ENCODE data around the gene GNPNAT1.

Gene GNPNAT1

DNA sequence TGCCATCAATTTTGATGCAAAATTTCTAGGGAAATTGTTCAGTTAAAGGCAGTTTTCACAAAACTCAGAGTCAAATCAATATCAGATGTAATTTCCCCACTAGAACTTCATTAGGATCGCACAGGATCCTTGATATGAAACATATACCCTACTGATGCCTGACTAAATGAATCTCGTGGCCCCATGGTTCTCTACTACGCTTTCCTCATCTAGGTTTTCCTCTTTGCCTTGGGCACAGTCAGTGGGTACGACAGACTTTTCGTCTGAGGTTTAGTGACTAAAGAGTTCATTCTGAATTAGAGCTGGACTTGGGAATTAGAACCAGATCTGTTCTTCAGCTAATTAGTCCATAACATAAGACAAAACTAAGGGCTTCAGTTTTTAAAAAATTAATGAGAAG, 42.5 kb upstream of the GNPNAT1 start:
- DNase-seq (ENCODE audit: extremely low read depth, low read depth) = no peak
- no peak overlapping the region for H3K4me3 ChIP-seq (replicated peaks; ENCODE audit: low read depth, low read length)
- no peak for TF ChIP-seq CTCF (IDR thresholded peaks at IDR 0.05; ENCODE audit: low read depth, low read length, missing control alignments)

GRCh38 chr14:52829527-52830185, 38.2 kb upstream of the GNPNAT1 start:
- no peak for TF ChIP-seq CTCF (IDR thresholded peaks at IDR 0.05; ENCODE audit: low read depth, low read length, missing control alignments)
- no peak for DNase-seq (ENCODE audit: extremely low read depth, low read depth)
- no peak overlapping the region for H3K4me3 ChIP-seq (replicated peaks; ENCODE audit: low read depth, low read length)

DNA sequence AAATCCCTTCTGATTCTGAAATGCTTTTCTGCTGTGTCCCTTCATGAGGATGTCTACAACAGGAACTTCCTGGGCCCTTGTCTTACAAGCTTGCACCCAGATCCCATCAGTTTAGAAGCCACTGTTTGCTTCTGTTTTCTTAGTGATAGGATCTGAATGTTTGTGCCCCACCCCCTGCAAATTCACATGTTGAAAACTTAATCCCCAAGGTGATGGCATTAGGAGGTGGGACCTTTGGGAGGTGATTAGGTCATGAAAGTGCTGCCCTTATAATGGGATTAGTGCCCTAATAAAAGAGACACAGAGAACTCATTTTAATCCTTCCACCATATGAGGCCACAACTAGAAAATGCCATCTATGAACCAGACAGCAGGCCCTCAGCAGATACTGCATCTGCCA, 36.0 kb upstream of the GNPNAT1 start:
- DNase-seq (ENCODE audit: extremely low read depth, low read depth) = no peak
- H3K4me3 ChIP-seq (replicated peaks; ENCODE audit: low read depth, low read length) = no peak overlapping the region
- no peak for TF ChIP-seq CTCF (IDR thresholded peaks at IDR 0.05; ENCODE audit: low read depth, low read length, missing control alignments)

DNA sequence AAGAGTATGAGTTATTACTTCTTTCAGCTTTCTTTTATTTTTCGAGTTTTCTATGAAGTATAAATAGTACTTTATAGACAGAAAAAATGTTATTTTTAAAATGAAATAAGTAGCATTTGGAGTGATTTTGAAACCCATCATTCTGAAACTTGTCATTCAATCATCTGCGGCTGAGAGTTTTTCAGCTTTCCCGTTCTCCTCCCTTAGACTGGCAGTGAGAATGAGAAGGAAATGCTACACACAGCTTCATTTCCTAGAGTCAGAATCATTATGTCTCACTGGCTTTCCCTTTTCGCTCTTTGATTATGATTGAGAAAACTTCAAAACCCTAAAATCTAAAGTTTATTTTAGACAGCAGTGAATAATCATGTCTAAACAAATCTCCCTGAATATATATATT, 33.7 kb upstream of the GNPNAT1 start:
- no peak for TF ChIP-seq CTCF (IDR thresholded peaks at IDR 0.05; ENCODE audit: low read depth, low read length, missing control alignments)
- no peak for DNase-seq (ENCODE audit: extremely low read depth, low read depth)

DNA sequence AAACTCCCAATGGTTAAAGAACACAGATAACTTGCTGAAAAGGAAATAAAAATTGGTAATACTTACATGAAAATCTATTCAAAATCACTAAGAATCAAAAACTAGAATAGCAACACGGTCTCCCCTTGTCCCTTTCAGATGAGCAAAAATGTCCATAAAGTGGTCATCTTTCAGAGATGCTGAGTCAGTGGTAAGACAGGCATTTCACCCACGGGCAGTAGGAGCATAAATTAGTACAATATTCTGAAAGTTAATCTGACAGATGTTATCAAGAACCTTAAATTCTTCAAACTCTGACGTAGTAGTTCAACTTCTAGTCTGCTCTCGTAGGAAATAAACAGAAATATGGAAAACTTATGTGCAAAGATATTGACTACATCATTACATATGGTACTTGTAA, 33.1 kb upstream of the GNPNAT1 start:
- DNase-seq (ENCODE audit: extremely low read depth, low read depth) = no peak
- no peak for TF ChIP-seq CTCF (IDR thresholded peaks at IDR 0.05; ENCODE audit: low read depth, low read length, missing control alignments)
- no peak overlapping the region for H3K4me3 ChIP-seq (replicated peaks; ENCODE audit: low read depth, low read length)

More for the DNA sequence above, 33.7 kb upstream of the GNPNAT1 start:
- H3K4me3 ChIP-seq (replicated peaks; ENCODE audit: low read depth, low read length) = no peak overlapping the region

DNA sequence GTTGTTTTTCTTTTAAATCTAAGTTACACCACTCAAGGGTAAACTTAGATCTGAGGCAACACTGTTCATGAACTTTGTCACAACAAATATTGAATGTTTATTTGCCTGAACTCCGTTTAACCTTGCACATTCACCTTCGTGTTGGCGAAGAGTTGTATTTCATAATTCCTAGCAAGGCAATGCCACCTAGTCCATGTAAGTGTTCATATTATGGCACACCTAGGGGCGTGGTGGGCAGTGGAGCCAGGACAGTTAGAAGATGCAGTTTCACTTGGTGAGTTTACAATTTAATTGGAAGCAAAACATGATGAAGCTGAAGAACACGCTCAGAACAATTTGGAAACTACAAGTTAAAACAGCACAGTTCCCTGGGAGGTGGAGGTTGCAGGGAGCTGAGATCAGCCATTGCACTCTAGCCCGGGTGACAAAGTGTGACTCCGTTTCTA, 30.4 kb upstream of the GNPNAT1 start:
- H3K4me3 ChIP-seq (replicated peaks; ENCODE audit: low read depth, low read length) = no peak overlapping the region
- no peak for DNase-seq (ENCODE audit: extremely low read depth, low read depth)
- TF ChIP-seq CTCF (IDR thresholded peaks at IDR 0.05; ENCODE audit: low read depth, low read length, missing control alignments) = no peak

DNA sequence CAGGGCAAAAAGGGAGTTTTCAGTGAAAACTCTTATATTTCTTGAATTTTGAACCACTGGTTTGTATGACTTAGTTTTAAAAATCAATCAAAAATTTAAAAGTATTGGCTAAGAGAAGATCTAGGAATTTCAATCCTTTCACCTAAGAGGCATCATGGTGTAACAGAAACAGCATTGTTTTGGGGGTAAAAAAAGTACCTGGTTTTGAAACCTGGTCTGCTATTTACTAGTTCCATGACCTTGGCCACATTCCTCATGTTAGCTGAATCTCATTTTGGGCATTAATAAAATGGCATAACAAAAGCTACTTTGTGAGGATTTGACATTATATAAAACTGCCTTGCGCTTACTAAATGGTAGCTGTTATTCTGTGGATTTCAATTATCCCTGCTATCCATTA, 16.7 kb upstream of the GNPNAT1 start:
- TF ChIP-seq CTCF (IDR thresholded peaks at IDR 0.05; ENCODE audit: low read depth, low read length, missing control alignments) = no peak
- no peak overlapping the region for H3K4me3 ChIP-seq (replicated peaks; ENCODE audit: low read depth, low read length)
- no peak for DNase-seq (ENCODE audit: extremely low read depth, low read depth)

All from HFF-Myc (cell line).